Measurements from ENCODE around the gene TAF6L. TPM values are rescaled to one million over a fixed set of nuclear protein-coding genes. Genes with fewer than 3 reads are reported as not detected.

TAF6L gene
- total and polyA plus RNA-seq, 2 of the 8 experiments (the other 6 are each of a cell fraction or from before 2014, with no cell fraction given) = 24.8 to 31.9 TPM

GRCh38 chr11:62789576-62789975 is 18.4 kb downstream of the TAF6L start:
- Histone ChIP-seq H3K4me2 (ENCODE audit: insufficient read depth in 1 of 2, low read depth in 2 of 2, low read length in 2 of 2) (no peak overlapping the region; a peak in 1 of 4 replicates), H2AFZ (ENCODE audit: low read length) (no peak overlapping the region), H4K20me1 (replicated peaks in 1 of 2; ENCODE audit: control insufficient read depth in 1 of 2, insufficient read depth in 2 of 2, low read length in 2 of 2) (peaks cover 0 to 3% of the 10 kb centered on the region in 2 experiments), H3K27me3 (replicated peaks in 1 of 4; ENCODE audit: control insufficient read depth in 3 of 4, extremely low read depth in 1 of 4, insufficient read depth in 3 of 4, low read length in 3 of 4) (no peaks in the 10 kb centered on the region), H4K8ac (ENCODE audit: extremely low read depth, insufficient read depth, low read length) (no peak overlapping the region), H3K4me1 (replicated peaks in 1 of 4; ENCODE audit: control insufficient read depth in 3 of 4, insufficient read depth in 4 of 4, low read length in 3 of 4) (peaks cover 0 to 7% (median 4%) of the 10 kb centered on the region in 4 experiments; a peak in 5 of 7 replicates), H3K9ac (replicated peaks in 1 of 4; ENCODE audit: extremely low read depth in 1 of 4, low read depth in 3 of 4, low read length in 3 of 4) (no peak overlapping the region), H4K5ac (ENCODE audit: insufficient read length, low read depth, low read length) (no peak overlapping the region), H3K23me2 (ENCODE audit: low read depth, low read length) (no peaks in the 10 kb centered on the region; the same call in 1 of the 2 replicates), H2AK5ac (ENCODE audit: low read depth, low read length) (no peak overlapping the region), H2BK12ac (ENCODE audit: low read depth, low read length) (no peak overlapping the region), H3K36me3 (ENCODE audit: control insufficient read depth in 2 of 4, insufficient read depth in 4 of 4, low read length in 3 of 4) (peaks cover 2 to 24% (median 11%) of the 10 kb centered on the region in 4 experiments; a peak in 7 of 8 replicates), H3K79me2 (ENCODE audit: control insufficient read depth in 1 of 2, insufficient read depth in 2 of 2, low read length in 2 of 2) (peaks cover 0 to 33% of the 10 kb centered on the region in 2 experiments; a peak in 2 of 4 replicates), H3K4ac (replicated peaks; ENCODE audit: insufficient read length, low read depth, low read length) (no peak overlapping the region), H3K23ac (ENCODE audit: insufficient read length) (no peak overlapping the region), H3K56ac (replicated peaks; ENCODE audit: insufficient read length, low read depth, low read length) (no peak overlapping the region), H3K27ac (ENCODE audit: low read depth, low read length) (no peak overlapping the region), H3K9me3 (ENCODE audit: insufficient read depth in 2 of 2, low read depth in 1 of 2, low read length in 1 of 2) (no peaks in the 10 kb centered on the region), H3K4me3 (ENCODE audit: extremely low read depth in 1 of 4, insufficient read depth in 2 of 4, low read depth in 3 of 4, low read length in 4 of 4) (no peak overlapping the region), H2BK15ac (ENCODE audit: low read length) (no peak overlapping the region), H3K18ac (ENCODE audit: extremely low read depth, low read length) (no peak overlapping the region), H3K79me1 (ENCODE audit: low read depth, low read length) (peaks cover 7% of the 10 kb centered on the region; the same call in 1 of the 2 replicates), H4K91ac (replicated peaks; ENCODE audit: insufficient read length, low read length) (no peak overlapping the region), H2BK5ac (ENCODE audit: low read depth, low read length) (no peak overlapping the region), H2BK20ac (ENCODE audit: low read length) (no peak overlapping the region), H3K14ac (ENCODE audit: insufficient read length) (no peak overlapping the region), H2BK120ac (replicated peaks; ENCODE audit: low read depth, low read length) (no peak overlapping the region)
- FAIRE-seq (no peak), DNase-seq (ENCODE audit: low read depth in 1 of 2, low spot score in 2 of 2) (no peak)
- ChIA-PET POLR2A (ENCODE audit: partially characterized antibody) (interaction anchor here (0.6 to 15.9 kb wide), 23 partner anchors 14 to 198 kb away, joined by 3 to 251 read pairs (median 6); partner anchors contain the start of genes HNRNPUL2, LBHD1, NXF1 and SLC3A2), CTCF (ENCODE audit: partially characterized antibody) (interaction anchor here (0.8 to 6.4 kb wide), 9 partner anchors 11 to 134 kb away, joined by 3 to 94 read pairs (median 6); partner anchors contain the start of genes HNRNPUL2, TAF6L and TTC9C)
- WGBS, 2 experiments (ENCODE audit: extremely low coverage in 1 of 2, insufficient coverage in 1 of 2, insufficient read length in 1 of 2, insufficient replicate concordance in 2 of 2, low coverage in 1 of 2, low lambda C conversion rate in 2 of 2, missing lambda C conversion rate in 1 of 2) = 89% methylated on average over 3 of the region's 3 CpGs; no CpG with 5 or more reads in 1 of the 2 experiments
- TF ChIP-seq CTBP2 (IDR thresholded peaks at IDR 0.05; ENCODE audit: borderline replicate concordance, insufficient read depth, insufficient read length, low read length) (no peak), EP300 (IDR thresholded peaks at IDR 0.05; ENCODE audit: borderline replicate concordance in 1 of 2, low read depth in 2 of 2, low read length in 2 of 2) (no peak), RAD21 (IDR thresholded peaks at IDR 0.05 in 1 of 2, conservative IDR thresholded peaks at IDR 0.05 in 1 of 2; ENCODE audit: low read depth in 2 of 2, low read length in 2 of 2) (no peak), SIN3A (conservative IDR thresholded peaks at IDR 0.05 in 1 of 2, IDR thresholded peaks at IDR 0.05 in 1 of 2; ENCODE audit: low read depth in 1 of 2, low read length in 2 of 2) (no peak), BACH1 (IDR thresholded peaks at IDR 0.05; ENCODE audit: low read length) (no peak), E2F6 (IDR thresholded peaks at IDR 0.05) (no peak), GABPA (IDR thresholded peaks at IDR 0.05; ENCODE audit: borderline replicate concordance, insufficient read depth, low read length) (no peak), PHF8 (conservative IDR thresholded peaks at IDR 0.05; ENCODE audit: low read depth, low read length) (no peak), KDM1A (IDR thresholded peaks at IDR 0.05; ENCODE audit: borderline replicate concordance, low read length) (no peak), BRCA1 (IDR thresholded peaks at IDR 0.05; ENCODE audit: low read depth, low read length) (no peak), ZNF274 (IDR thresholded peaks at IDR 0.05; ENCODE audit: borderline replicate concordance, extremely low read depth, low read length) (no peak)

Measured in H1 (cell line).